HepG2 (cell line): ENCODE measurements around the gene HTR2A. TPM values are rescaled to one million over a fixed set of nuclear protein-coding genes. Genes with fewer than 3 reads are reported as not detected.
A peak's percentile ranks its signal among the peaks of the same experiment; 100 is the strongest.

Source experiments
- ATAC-seq: fragments of 200-7000 bp; cut with Tn5 transposase; 3 replicates; pipeline ENCODE4 v1.9.1; 2020; ENCODE audit warnings: mild to moderate bottlenecking, moderate library complexity
- BruUV-seq: library from RNA; stranded (reverse); fragments of 400-500 nt; replicated peaks from 2 replicates; lab custom pipeline; 2021; lab: Mats Ljungman, UMichigan
- CTCF ChIA-PET: fragments of 300-600 bp; formaldehyde crosslinking; extraction: SDS; loops from one replicate; lab custom pipeline; 2021; ENCODE audit warnings: low total read pairs, inconsistent platforms, low intra/inter-chr PET ratio; lab: Yijun Ruan, JAX
- POLR2A ChIA-PET: fragments of 350-600 bp; sonication (Branson Sonifier 250); formaldehyde crosslinking; loops from one replicate; lab custom pipeline; 2020; ENCODE audit warnings: antibody characterized with exemption, inconsistent platforms; lab: Yijun Ruan, JAX
- DNase-seq: peaks from one replicate; pipeline ENCODE4 v3.0.0-alpha.2; 2015; ENCODE audit warnings: low spot score
- FAIRE-seq: peaks from 3 replicates; lab custom pipeline; 2011; peaks lifted over from hg19 to GRCh38; lab: Jason Lieb, UNC
- H2AFZ ChIP-seq: one replicate; pipeline ENCODE4 v1.6.1; 2011; ENCODE audit warnings: low read length, inconsistent platforms
- H3K27ac ChIP-seq: fragments of 300-600 bp; 3 replicates; pipeline ENCODE4 v1.8.0; 2011; ENCODE audit warnings: mixed run types, mild to moderate bottlenecking, mixed read lengths, low read length, inconsistent platforms; ENCODE audit not compliant: insufficient read depth; ENCODE audit errors: extremely low read length
- H3K27me3 ChIP-seq, 2 experiments: fragments of 200-600 bp in 1 of 2; 2 replicates in 1 of 2; 3 replicates in 1 of 2; pipeline versions ENCODE4 v1.6.0 to v1.8.0; 2011; ENCODE audit warnings: low read length in 2 of 2, mild to moderate bottlenecking in 2 of 2, moderate library complexity in 2 of 2, inconsistent platforms in 1 of 2; ENCODE audit not compliant: insufficient read depth in 2 of 2, control insufficient read depth in 1 of 2
- H3K36me3 ChIP-seq, 2 experiments: fragments of 200-600 bp in 1 of 2; replicated peaks in 1 of 2; 2 replicates in 1 of 2; 3 replicates in 1 of 2; pipeline versions ENCODE4 v1.5.1 to v1.8.0; 2011; ENCODE audit warnings: low read length in 2 of 2, inconsistent platforms in 1 of 2; ENCODE audit not compliant: insufficient read depth in 2 of 2, control insufficient read depth in 1 of 2
- H3K4me1 ChIP-seq: 2 replicates; pipeline ENCODE4 v1.5.1; 2012; ENCODE audit warnings: low read length, inconsistent platforms; ENCODE audit not compliant: insufficient read depth
- H3K4me2 ChIP-seq: 2 replicates; pipeline ENCODE4 v1.6.0; 2011; ENCODE audit warnings: low read depth, low read length, inconsistent platforms
- H3K4me3 ChIP-seq, 3 experiments: fragments of 200-600 bp in 1 of 3; sonication (generic), shearing (Covaris generic) in 1 of 3; replicated peaks in 1 of 3; 2 replicates each; pipeline ENCODE4 v1.5.1; 2011 to 2016; ENCODE audit warnings: low read length in 3 of 3, inconsistent platforms in 2 of 3, low read depth in 2 of 3, mild to moderate bottlenecking in 2 of 3, control low read depth in 1 of 3, mixed read lengths in 1 of 3; ENCODE audit not compliant: insufficient read depth in 1 of 3
- H3K79me2 ChIP-seq: one replicate; pipeline ENCODE4 v1.6.1; 2011; ENCODE audit warnings: low read length, inconsistent platforms; ENCODE audit not compliant: insufficient read depth
- H3K9ac ChIP-seq: 2 replicates; pipeline ENCODE4 v1.6.0; 2011; ENCODE audit warnings: mild to moderate bottlenecking, low read depth, low read length, inconsistent platforms; ENCODE audit not compliant: insufficient read depth
- H3K9me3 ChIP-seq: 2 replicates; pipeline ENCODE4 v1.5.1; 2012; ENCODE audit warnings: mild to moderate bottlenecking, low read length
- H4K20me1 ChIP-seq: 2 replicates; pipeline ENCODE4 v1.6.0; 2011; ENCODE audit warnings: inconsistent platforms, mild to moderate bottlenecking, low read length, moderate library complexity; ENCODE audit not compliant: insufficient read depth
- HNRNPK ChIP-seq: fragments of 200-400 bp; formaldehyde crosslinking; IDR thresholded peaks from 2 replicates; pipeline ENCODE4 v1.6.1; 2018; ENCODE audit warnings: low read length, low read depth, moderate library complexity, mild to moderate bottlenecking; ENCODE audit not compliant: poor library complexity, severe bottlenecking
- ISL2 ChIP-seq: sonication (generic); formaldehyde crosslinking; IDR thresholded peaks from 2 replicates; pipeline ENCODE4 v1.5.0; 2020; ENCODE audit warnings: missing genetic modification reagents
- MEF2D ChIP-seq: sonication (generic); formaldehyde crosslinking; IDR thresholded peaks from 2 replicates; pipeline ENCODE4 v1.5.1; 2020; ENCODE audit warnings: mild to moderate bottlenecking, missing genetic modification reagents
- MZF1 ChIP-seq: sonication (generic); formaldehyde crosslinking; IDR thresholded peaks from 2 replicates; pipeline ENCODE4 v1.8.1; 2023; ENCODE audit warnings: mild to moderate bottlenecking, missing genetic modification reagents, borderline replicate concordance
- POLR2AphosphoS5 ChIP-seq: IDR thresholded peaks from 2 replicates; pipeline ENCODE4 v1.6.1; 2012; ENCODE audit warnings: low read depth, low read length
- RBFOX2 ChIP-seq: fragments of 200-400 bp; formaldehyde crosslinking; IDR thresholded peaks from 2 replicates; pipeline ENCODE4 v1.6.1; 2017; ENCODE audit warnings: low read depth, mild to moderate bottlenecking, low read length
- RORA ChIP-seq: sonication (generic); formaldehyde crosslinking; IDR thresholded peaks from 2 replicates; pipeline ENCODE4 v1.5.0; 2020; ENCODE audit warnings: mild to moderate bottlenecking, missing genetic modification reagents, moderate library complexity
- SOX5 ChIP-seq: IDR thresholded peaks from 2 replicates; pipeline ENCODE4 v1.6.1; 2016; ENCODE audit warnings: borderline replicate concordance
- ZNF276 ChIP-seq: sonication (generic); formaldehyde crosslinking; IDR thresholded peaks from 2 replicates; pipeline ENCODE4 v1.4.0; 2020; ENCODE audit warnings: mild to moderate bottlenecking, low read depth, missing genetic modification reagents
- ZNF292 ChIP-seq: sonication (generic); formaldehyde crosslinking; IDR thresholded peaks from 2 replicates; pipeline ENCODE4 v1.8.1; 2022; ENCODE audit warnings: mild to moderate bottlenecking, low read depth, missing genetic modification reagents, borderline replicate concordance
- ZNF333 ChIP-seq: sonication (generic); formaldehyde crosslinking; IDR thresholded peaks from 2 replicates; pipeline ENCODE4 v1.4.0; 2020; ENCODE audit warnings: mild to moderate bottlenecking, missing genetic modification reagents, borderline replicate concordance
- ZNF644 ChIP-seq: IDR thresholded peaks from 2 replicates; pipeline ENCODE4 v1.6.1; 2016; ENCODE audit warnings: low read depth
- WGBS: methylation state at CpG from one replicate; pipeline ENCODE4 v1.1.6; 2017; ENCODE audit warnings: low lambda C conversion rate; 5-methylcytosine and 5-hydroxymethylcytosine counted together
- in situ Hi-C: cut with HindIII; loops from 2 replicates; pipeline ENCODE4 v1.10.0; 2017; ENCODE audit warnings: low pct_unique_long_range_greater_than_20kb; ENCODE audit not compliant: extremely low pct_ligation_motif_present
- intact Hi-C: fragments of 100-400 bp; cut with micrococcal nuclease; formaldehyde crosslinking; loops from one replicate; pipeline ENCODE4 v1.10.0; 2022; ENCODE audit not compliant: unreplicated experiment
- polyA plus RNA-seq, 8 experiments: library from polyadenylated mRNA; depleted of rRNA in 3 of 8; stranded (reverse) in 7 of 8; unstranded in 1 of 8; fragments of >200 nt; fragmentation: Illumina TruSeq in 4 of 8; extraction: Trizol in 4 of 8; gene quantifications; 2 replicates each; pipeline versions ENCODE4 v1.2.1 to v1.2.3, GENCODE V29; 2011 to 2016; ENCODE audit warnings: low read depth in 4 of 8, missing spikeins in 1 of 8, mixed read lengths in 1 of 8; ENCODE audit not compliant: insufficient read depth in 1 of 8
- total RNA-seq, 5 experiments: library from RNA; depleted of rRNA; stranded (reverse); fragments of >200 nt; fragmentation: Illumina TruSeq; extraction: Trizol; gene quantifications; 2 replicates each; pipeline ENCODE4 v1.2.3, GENCODE V29; 2016; ENCODE audit warnings: low read depth in 1 of 5
- TF ChIP-seq, protein P1 (sequence below): sonication (generic); formaldehyde crosslinking; IDR thresholded peaks from 2 replicates; pipeline ENCODE4 v1.5.0; 2020; ENCODE audit warnings: mild to moderate bottlenecking, missing genetic modification reagents
- TF ChIP-seq, protein P2 (sequence below): sonication (generic); formaldehyde crosslinking; IDR thresholded peaks from 2 replicates; pipeline ENCODE4 v1.4.0; 2020; ENCODE audit warnings: missing genetic modification reagents

HTR2A gene
- total and polyA plus RNA-seq, 2 of the 13 experiments (the other 11 are each of a cell fraction or from before 2014, with no cell fraction given): not detected

- no peak for TF ChIP-seq ZNF276 (CRISPR knock-in tag)
- no peak for TF ChIP-seq RORA (CRISPR knock-in tag)
- peak; percentile 95; the same call in 1 of the 2 replicates for TF ChIP-seq ZNF333
- TF ChIP-seq RBFOX2: peak; percentile 95
- peak; percentile 93 for TF ChIP-seq POLR2AphosphoS5
- peak; percentile 58 for TF ChIP-seq HNRNPK
- 0 out of 2 replicates have a peak, but pooled peaks have one; percentile 55 for TF ChIP-seq SOX5 (CRISPR knock-in tag)
- TF ChIP-seq MZF1 (CRISPR knock-in tag): no peak
- no peak for TF ChIP-seq ZNF644
Observed at GRCh38 chr13:46796515-46797474, 100.1 kb downstream of the HTR2A start, which contains the start of gene ESD (continued).

DNA sequence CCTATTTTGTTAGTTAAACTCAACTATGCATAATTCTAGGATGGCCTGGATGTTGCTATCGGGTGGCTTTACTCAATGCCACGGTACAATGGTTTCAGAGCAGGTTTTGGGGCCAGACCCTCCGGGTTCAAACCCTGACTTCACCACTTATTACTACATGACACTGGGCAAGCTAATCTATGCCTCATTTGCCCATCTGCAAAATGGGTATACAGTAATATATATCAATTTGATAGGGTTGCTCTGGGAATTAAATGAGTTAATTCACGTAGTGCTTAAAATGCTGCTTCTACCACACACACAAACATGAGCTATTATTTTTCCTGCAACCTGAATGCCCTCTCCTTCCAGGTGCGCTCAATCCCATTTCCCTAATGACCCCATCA, 100.7 kb downstream of the HTR2A start:
- POLR2A ChIA-PET: interaction anchor here (0.7 to 1.4 kb wide), 3 partner anchors 11 to 653 kb away, joined by 3 to 4 read pairs (median 3); no protein-coding TSS in a partner anchor
- TF ChIP-seq ZNF292 (CRISPR knock-in tag) (no peak), ISL2 (CRISPR knock-in tag) (no peak), MEF2D (no peak)
- TF ChIP-seq, protein P1, sequence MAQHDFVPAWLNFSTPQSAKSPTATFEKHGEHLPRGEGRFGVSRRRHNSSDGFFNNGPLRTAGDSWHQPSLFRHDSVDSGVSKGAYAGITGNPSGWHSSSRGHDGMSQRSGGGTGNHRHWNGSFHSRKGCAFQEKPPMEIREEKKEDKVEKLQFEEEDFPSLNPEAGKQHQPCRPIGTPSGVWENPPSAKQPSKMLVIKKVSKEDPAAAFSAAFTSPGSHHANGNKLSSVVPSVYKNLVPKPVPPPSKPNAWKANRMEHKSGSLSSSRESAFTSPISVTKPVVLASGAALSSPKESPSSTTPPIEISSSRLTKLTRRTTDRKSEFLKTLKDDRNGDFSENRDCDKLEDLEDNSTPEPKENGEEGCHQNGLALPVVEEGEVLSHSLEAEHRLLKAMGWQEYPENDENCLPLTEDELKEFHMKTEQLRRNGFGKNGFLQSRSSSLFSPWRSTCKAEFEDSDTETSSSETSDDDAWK (CRISPR knock-in tag): no peak
- TF ChIP-seq, protein P2, sequence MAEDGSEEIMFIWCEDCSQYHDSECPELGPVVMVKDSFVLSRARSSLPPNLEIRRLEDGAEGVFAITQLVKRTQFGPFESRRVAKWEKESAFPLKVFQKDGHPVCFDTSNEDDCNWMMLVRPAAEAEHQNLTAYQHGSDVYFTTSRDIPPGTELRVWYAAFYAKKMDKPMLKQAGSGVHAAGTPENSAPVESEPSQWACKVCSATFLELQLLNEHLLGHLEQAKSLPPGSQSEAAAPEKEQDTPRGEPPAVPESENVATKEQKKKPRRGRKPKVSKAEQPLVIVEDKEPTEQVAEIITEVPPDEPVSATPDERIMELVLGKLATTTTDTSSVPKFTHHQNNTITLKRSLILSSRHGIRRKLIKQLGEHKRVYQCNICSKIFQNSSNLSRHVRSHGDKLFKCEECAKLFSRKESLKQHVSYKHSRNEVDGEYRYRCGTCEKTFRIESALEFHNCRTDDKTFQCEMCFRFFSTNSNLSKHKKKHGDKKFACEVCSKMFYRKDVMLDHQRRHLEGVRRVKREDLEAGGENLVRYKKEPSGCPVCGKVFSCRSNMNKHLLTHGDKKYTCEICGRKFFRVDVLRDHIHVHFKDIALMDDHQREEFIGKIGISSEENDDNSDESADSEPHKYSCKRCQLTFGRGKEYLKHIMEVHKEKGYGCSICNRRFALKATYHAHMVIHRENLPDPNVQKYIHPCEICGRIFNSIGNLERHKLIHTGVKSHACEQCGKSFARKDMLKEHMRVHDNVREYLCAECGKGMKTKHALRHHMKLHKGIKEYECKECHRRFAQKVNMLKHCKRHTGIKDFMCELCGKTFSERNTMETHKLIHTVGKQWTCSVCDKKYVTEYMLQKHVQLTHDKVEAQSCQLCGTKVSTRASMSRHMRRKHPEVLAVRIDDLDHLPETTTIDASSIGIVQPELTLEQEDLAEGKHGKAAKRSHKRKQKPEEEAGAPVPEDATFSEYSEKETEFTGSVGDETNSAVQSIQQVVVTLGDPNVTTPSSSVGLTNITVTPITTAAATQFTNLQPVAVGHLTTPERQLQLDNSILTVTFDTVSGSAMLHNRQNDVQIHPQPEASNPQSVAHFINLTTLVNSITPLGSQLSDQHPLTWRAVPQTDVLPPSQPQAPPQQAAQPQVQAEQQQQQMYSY (CRISPR knock-in tag): no peak

More for the DNA sequence above, 100.7 kb downstream of the HTR2A start:
- H4K20me1 ChIP-seq: no peaks in the 10 kb centered on the region
- peak overlapping the region; percentile 60 to 95 (median 85) for H3K4me3 ChIP-seq
- no peak overlapping the region for H2AFZ ChIP-seq
- no peaks in the 10 kb centered on the region for H3K9me3 ChIP-seq
- H3K9ac ChIP-seq: peak overlapping the region; percentile 92
- H3K4me1 ChIP-seq: peaks cover 63% of the 10 kb centered on the region
- ATAC-seq: no peak
- peaks cover 0 to under 1% of the 10 kb centered on the region in 2 experiments; a peak in 2 of 5 replicates for H3K36me3 ChIP-seq
- DNase-seq: no peak
- intact Hi-C loops (loop anchor here (5.0 kb wide), 1 partner anchor 244 kb away; the partner anchor contains the start of gene LRCH1), in situ Hi-C loops (no loop called here)
- peak overlapping the region; percentile 80 for H3K4me2 ChIP-seq
- 65% methylated on average over 5 of the region's 5 CpGs for WGBS
- FAIRE-seq: no peak
- H3K27ac ChIP-seq: peak overlapping the region; percentile 94
- peaks cover 23% of the 10 kb centered on the region for H3K79me2 ChIP-seq
- BruUV-seq: TSS peak; percentile 65
- no peaks in the 10 kb centered on the region; a peak in 1 of 5 replicates for H3K27me3 ChIP-seq
- CTCF ChIA-PET: no interaction called here
